Bone marrow (tissue), 2 donors: ENCODE data around the gene SPDYE8.
"Not testable (repeated sequence)": the region's sequence is repeated elsewhere in the genome, so short reads cannot be mapped to it uniquely, and the experiment has no call there.

Source experiments
- DNase-seq, 2 donors: peaks; one replicate each; lab custom pipeline; 2025; lab: John Stamatoyannopoulos, UW

The SPDYE8 gene, protein sequence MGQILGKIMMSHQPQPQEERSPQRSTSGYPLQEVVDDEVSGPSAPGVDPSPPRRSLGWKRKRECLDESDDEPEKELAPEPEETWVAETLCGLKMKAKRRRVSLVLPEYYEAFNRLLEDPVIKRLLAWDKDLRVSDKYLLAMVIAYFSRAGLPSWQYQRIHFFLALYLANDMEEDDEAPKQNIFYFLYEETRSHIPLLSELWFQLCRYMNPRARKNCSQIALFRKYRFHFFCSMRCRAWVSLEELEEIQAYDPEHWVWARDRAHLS

DNA sequence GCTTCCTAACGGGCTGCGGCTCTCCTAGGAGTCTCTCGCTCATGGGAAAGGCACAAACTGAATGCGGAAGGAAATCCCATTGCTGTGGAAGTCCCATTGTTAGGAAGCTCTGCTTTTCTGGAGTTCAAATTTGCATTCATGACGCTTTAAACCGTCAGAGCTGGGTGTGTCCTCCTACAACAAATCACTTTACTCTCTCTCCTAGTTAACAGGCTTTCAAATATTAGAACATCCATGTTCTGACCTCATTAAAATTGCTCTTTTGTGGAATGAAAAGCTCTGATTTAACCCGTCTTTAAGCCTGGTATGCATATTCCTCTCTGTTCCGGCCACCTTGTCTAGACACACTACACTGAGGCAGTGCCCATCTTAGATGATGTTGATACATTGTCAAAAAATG, at the start of gene SPDYE8:
Gene SPDYE8, minus strand, starts transcription at position 101 of the 400 bp plus-strand sequence. CDS start 1,800 bp downstream, outside the sequence.
- not testable (repeated sequence) for DNase-seq

DNA sequence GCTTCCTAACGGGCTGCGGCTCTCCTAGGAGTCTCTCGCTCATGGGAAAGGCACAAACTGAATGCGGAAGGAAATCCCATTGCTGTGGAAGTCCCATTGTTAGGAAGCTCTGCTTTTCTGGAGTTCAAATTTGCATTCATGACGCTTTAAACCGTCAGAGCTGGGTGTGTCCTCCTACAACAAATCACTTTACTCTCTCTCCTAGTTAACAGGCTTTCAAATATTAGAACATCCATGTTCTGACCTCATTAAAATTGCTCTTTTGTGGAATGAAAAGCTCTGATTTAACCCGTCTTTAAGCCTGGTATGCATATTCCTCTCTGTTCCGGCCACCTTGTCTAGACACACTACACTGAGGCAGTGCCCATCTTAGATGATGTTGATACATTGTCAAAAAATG, 28.2 kb upstream of the SPDYE8 start, which contains the start of gene SPDYE11:
Gene SPDYE11, minus strand, starts transcription at position 101 of the 400 bp plus-strand sequence. CDS start 1,800 bp downstream, outside the sequence.
- not testable (repeated sequence) for DNase-seq

DNA sequence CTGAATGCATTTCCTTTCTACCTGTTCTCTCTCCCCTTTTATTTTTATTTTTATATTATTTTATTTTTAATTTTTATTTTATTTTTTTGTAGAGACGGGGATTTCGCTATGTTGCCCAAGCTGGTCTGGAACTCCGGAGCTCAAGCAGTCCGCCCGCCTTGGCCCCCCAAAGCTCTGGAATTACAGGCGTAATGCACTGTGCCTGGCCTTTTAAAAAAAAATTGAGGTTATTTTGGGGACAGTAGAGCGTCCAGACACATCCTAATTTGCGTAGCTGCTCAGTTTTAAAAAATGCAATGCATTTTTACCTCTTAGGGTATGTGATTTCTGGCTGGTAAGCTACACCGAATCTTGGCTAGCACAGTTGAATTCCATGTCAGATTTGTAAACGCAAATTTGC, 23.1 kb downstream of the SPDYE8 start:
- not testable (repeated sequence) for DNase-seq

DNA sequence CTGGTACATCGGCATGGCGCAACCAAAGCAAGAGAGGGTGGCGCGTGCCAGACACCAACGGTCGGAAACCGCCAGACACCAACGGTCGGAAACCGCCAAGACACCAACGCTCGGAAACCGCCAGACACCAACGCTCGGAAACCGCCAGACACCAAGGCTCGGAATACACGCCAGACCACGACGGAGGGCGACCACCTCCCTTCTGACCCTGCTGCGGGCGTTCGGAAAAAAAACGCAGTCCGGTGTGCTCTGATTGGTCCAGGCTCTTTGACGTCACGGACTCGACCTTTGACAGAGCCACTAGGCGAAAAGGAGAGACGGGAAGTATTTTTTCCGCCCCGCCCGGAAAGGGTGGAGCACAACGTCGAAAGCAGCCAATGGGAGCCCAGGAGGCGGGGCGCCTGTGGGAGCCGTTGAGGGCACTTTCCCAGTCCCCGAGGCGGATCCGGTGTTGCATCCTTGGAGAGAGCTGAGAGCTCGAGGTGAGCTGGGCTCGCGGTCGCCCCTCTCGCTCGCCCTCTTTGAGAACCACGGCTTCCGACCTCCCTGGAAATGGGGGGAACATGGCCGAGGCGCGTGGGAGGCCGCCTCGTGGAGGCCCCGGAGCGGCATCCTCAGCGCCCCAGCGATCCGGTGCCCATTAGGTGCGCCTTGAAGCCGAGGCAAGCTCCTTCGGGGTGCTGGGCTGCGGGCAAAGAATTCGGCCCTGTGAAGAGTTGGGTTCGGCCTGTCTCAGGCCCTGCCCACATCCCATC, 23.7 kb downstream of the SPDYE8 start:
- not testable (repeated sequence) for DNase-seq

DNA sequence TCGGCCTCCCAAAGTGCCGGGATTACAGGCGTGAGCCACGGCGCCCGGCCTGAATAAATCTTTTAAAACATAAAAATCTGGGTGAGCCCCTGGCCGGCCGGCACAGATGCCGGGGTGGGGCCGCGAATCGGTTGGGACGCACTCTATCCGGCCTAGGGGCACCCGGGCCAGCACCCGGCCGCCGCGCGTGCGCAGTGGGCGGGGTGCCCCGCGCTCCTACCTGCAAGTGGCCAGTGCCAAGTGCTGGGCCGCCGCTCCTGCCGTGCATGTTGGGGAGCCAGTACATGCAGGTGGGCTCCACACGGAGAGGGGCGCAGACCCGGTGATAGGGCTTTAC, 24.2 kb downstream of the SPDYE8 start:
- not testable (repeated sequence) for DNase-seq

DNA sequence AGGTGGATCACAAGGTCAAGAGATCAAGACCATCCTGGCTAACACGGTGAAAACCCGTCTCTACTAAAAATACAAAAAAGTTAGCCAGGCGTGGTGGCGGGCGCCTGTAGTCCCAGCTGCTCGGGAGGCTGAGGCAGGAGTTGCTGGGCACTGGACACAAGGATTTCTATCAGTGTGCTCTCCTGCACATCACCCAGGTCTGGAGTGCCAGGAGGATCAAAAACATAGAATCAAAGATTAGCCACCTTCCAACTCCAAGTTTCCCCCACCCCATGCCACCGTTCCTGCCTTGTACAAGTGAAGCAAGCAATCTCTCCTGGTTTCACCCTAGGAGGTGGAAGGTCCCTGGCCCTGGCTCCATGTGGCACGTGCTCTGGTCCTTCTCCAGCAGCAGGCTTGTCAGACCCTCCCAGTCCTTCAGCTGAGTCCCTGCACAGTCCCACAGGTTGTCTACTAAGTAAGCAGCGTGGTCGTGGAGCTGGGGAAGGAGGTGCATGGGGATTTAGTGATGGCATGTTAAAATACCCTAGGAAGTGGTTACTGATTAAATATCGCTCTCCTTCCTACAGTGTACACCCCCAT, 31.6 kb downstream of the SPDYE8 start:
- DNase-seq, result not testable (repeated sequence)

DNA sequence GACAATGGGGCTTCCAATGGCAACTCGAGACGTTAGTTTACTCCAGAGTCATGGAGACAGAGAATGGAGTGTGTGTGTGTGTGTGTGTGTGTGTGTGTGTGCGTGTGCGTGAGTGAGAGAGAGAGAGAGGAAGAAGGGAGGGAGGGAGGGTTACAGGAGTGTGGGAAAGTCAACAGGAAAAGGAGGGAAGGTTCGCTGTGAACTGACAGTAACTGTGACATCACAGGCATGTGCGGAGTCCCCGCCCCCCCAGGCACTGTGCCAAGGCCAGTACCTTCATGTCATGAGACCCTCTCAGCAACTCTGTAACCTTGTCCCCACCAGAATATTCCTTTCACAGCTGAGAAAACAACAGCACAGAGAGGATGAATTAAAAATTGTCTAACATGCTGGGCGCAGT, 32.1 kb downstream of the SPDYE8 start:
- DNase-seq, result not testable (repeated sequence)

DNA sequence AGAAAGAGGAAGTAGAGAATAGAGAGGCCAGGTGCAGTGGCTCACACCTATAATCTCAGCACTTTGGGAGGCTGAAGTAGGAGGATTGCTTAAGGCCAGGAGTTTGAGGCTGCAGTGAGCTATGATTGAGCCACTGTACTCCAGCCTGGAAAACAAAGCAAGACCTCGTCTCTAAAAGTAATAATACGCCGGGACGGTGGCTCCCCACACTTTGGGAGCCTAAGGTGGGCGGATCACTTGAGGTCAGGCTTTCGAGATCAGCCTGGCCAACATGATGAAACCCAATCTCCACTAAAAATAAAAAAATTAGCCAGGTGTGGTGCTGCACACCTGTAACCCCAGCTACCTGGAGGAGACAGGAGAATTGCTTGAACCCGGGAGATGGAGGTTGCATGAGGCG, 34.1 kb downstream of the SPDYE8 start:
- not testable (repeated sequence) for DNase-seq

DNA sequence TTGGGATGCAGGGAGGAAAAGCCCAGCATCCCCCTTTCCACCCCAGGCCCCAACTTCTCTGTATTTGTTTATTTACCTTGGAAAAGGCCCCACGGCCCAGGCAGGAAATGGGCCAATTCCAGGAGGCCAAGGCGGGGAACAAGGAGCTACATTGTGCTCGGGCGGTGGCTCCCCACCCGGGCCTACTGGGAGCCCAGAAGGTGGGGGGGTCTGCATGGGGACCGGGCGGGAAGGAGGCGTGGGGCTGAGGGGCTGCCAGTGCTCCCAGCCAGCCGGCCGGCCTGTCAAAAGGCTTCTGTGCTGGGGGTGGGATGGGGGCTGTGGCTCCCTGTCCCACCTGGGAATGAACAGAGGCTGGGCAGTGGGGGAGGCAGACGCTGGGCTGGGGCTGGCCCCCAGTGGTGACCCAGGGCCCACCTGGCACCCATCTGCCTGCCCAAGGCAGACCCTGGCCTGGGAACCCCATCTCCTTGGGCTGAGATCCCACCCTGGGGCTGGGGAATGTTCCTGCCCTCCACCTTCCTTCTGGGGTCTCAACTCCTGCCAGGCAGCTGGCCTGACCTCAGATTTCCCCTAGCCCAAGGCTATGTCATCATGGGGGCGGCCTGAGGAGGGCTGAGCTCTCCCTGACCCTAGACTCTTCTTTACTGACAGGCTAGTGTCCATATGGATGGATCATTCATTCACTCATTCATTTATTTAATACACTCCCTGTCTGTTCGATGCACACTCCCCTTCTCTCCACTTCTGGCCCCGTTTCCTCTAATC, 39.2 kb downstream of the SPDYE8 start:
- DNase-seq, result not testable (repeated sequence)

DNA sequence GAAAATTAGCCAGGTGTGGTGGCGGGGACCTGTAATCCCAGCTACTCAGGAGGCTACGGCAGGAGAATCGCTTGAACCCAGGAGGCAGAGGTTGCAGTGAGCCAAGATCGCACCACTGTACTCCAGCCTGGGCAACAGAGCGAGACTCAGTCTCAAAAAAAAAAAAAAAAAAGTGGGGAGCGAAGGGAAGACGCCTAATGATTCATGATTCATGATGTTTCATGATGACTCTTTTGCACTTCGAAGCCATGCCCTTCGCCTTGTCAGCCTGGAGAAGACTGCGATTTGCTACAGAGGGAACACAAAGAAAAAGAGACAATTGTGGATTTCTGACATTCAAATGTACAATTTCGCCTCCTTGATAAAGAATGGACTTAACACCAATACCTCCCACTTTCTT, 47.5 kb downstream of the SPDYE8 start:
- not testable (repeated sequence) for DNase-seq

DNA sequence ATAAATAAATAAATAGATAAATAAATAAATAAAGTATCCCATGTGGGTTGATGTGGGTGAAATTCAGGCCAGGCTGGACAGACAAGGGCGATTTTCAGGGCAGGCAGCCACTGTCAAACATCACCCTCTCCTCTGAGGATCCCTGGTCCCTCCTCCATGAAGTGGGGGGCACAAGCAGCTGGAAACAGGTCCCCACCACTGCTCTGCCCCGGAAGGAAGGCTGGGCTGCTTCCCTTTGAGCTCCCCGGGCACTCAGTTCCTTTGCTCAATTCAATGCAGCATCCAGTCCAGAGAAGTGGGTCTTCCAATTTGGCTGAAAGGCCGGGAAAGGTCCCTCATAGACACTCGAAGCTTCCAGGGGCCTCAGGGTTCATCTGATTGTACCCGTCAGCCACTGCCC, 49.2 kb downstream of the SPDYE8 start:
- not testable (repeated sequence) for DNase-seq

DNA sequence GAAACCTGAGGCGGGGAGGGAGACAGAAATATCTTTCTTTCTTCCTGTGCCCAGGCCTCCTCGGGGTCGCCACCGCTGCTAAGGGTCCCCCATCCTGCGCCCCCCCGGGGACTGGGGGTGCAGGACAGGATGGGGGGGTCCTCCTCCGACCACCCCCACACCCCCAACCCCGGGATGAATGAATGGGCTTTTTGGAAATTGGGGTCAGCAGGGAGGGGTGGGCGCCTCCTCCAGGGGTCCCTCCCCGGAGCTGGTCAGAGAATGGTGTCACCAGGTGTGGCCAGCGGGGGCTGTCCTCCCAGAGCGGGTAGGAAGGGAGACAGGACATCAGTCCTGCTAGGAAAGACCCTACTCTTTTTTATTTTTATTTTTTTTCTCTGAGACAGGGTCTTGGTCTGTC, 53.1 kb downstream of the SPDYE8 start:
- not testable (repeated sequence) for DNase-seq

DNA sequence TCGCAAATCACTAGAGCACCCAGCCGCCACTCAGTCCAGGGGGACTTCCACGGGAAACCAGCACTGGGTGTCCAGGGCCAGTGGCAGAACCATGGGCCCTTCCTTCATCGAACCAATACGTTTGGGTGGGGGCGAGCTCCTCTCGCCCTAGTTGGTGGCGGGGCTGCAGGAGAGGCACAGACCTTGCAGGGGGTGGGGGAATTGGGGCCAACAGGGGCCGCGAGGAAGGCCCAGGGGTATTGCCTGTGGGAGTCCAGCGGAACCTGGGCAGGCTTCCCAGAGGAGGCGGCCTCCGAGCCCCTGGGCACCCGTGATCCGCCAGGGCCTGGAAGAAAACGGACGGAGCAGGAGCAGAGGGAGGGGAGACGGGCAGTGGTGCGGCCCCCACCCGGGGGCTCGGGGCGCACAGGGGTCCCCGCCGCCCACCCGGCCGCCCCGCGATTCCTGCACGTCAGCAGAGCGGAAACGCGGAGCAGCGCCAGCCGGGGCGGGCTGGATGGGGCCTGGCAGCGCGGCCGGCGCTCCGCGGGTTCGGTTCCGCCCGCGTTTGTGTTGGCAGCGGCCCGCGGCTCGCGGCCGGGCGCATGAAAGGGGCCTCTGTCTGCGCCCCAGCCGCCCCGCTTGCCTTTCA, 53.8 kb downstream of the SPDYE8 start:
- DNase-seq, result not testable (repeated sequence)

DNA sequence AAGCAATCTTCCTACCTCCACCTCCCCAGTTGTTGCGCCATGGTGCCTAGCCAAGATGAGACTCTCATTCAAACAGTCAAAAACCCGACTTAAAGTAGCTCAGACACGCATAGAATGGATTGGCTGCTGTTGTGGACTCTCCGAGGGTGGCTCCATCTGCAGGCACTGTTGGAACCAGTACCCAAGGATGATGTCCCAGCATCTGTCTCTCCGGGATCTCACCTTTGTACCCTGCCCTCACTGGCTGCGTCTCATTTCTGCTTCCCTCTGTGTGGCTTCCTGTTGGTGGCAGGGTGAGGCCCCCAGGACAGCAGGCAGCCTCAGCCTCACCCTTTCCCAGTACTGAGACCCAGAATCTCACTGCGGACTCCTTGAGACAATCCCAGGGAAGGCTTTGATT, 54.8 kb downstream of the SPDYE8 start:
- not testable (repeated sequence) for DNase-seq

DNA sequence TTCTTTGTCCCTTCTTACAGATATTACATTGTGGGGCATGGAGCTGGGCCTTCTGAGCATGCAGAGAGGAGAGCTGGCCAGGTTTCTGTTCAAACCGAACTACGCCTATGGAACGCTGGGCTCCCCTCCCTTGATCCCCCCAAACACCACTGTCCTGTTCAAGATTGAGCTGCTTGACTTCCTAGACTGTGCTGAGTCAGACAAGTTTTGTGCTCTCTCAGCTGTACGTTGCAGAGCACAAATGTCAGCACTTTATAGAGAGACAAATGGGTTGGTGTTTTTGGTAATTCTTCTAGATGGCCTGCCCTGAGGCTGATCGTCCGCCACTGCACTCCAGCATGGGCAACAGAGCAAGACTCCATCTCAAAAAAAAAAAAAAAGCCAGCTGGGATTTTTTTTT, 58.1 kb downstream of the SPDYE8 start:
- DNase-seq, result not testable (repeated sequence)
